B cell (primary cell): ENCODE measurements around the gene CD247.

ENCODE experiments used
- CTCF ChIP-seq: fragments of 200-600 bp; IDR thresholded peaks from one replicate; pipeline ENCODE4 v1.8.0; 2022; ENCODE audit warnings: antibody characterized with exemption, mild to moderate bottlenecking
- EZH2 ChIP-seq: IDR thresholded peaks from 2 replicates; pipeline ENCODE4 v1.6.1; 2012; ENCODE audit warnings: borderline replicate concordance, low read depth, mild to moderate bottlenecking, moderate library complexity, low read length; ENCODE audit not compliant: insufficient read depth, poor library complexity, severe bottlenecking

- no peak for TF ChIP-seq CTCF
- TF ChIP-seq EZH2 = no peak
Measured at GRCh38 chr1:167484726-167485502, 33.4 kb downstream of the CD247 start.
